ENCODE results near the gene ZNF335.
"Not testable (repeated sequence)": the region's sequence is repeated elsewhere in the genome, so short reads cannot be mapped to it uniquely, and the experiment has no call there.

ZNF335 gene

GRCh38 chr20:45904583-45905504 is 67.2 kb downstream of the ZNF335 start:
- Histone ChIP-seq H2AFZ (ENCODE audit: low read depth) (no peak overlapping the region), H4K20me1 (ENCODE audit: insufficient read depth) (no peaks in the 10 kb centered on the region), H3K36me3 (ENCODE audit: insufficient read depth) (no peaks in the 10 kb centered on the region), H3K79me2 (ENCODE audit: insufficient read depth, low read depth) (no peaks in the 10 kb centered on the region), H3K27me3 (ENCODE audit: insufficient read depth, low read depth) (no peaks in the 10 kb centered on the region), H3K9ac (no peak overlapping the region), H3K27ac (no peak overlapping the region), H3K4me2 (no peak overlapping the region), H3K4me1 (ENCODE audit: low read depth, poor library complexity, severe bottlenecking) (peaks cover 2% of the 10 kb centered on the region), H3K4me3 (IDR thresholded peaks at IDR 0.05; ENCODE audit: insufficient read depth, low read depth, low read length) (no peak overlapping the region)
- no peak for TF ChIP-seq CTCF (conservative IDR thresholded peaks at IDR 0.05; ENCODE audit: low read depth, low read length)

GRCh38 chr20:45902199-45902701 is 69.8 kb downstream of the ZNF335 start:
- no peaks in the 10 kb centered on the region for H3K36me3 ChIP-seq (ENCODE audit: insufficient read depth)
- no peak overlapping the region for H2AFZ ChIP-seq (ENCODE audit: low read depth)
- H3K27me3 ChIP-seq (ENCODE audit: insufficient read depth, low read depth) = no peaks in the 10 kb centered on the region
- H3K4me3 ChIP-seq (IDR thresholded peaks at IDR 0.05; ENCODE audit: insufficient read depth, low read depth, low read length) = no peak overlapping the region
- H3K4me1 ChIP-seq (ENCODE audit: low read depth, poor library complexity, severe bottlenecking) = no peaks in the 10 kb centered on the region
- TF ChIP-seq CTCF (conservative IDR thresholded peaks at IDR 0.05; ENCODE audit: low read depth, low read length) = no peak
- H3K79me2 ChIP-seq (ENCODE audit: insufficient read depth, low read depth) = no peaks in the 10 kb centered on the region
- no peak overlapping the region for H3K27ac ChIP-seq
- H4K20me1 ChIP-seq (ENCODE audit: insufficient read depth) = no peaks in the 10 kb centered on the region
- no peak overlapping the region for H3K9ac ChIP-seq
- no peak overlapping the region for H3K4me2 ChIP-seq

GRCh38 chr20:45901332-45901731 is 70.7 kb downstream of the ZNF335 start:
- H4K20me1 ChIP-seq (ENCODE audit: insufficient read depth); H3K36me3 ChIP-seq (ENCODE audit: insufficient read depth); H3K4me1 ChIP-seq (ENCODE audit: low read depth, poor library complexity, severe bottlenecking); H3K4me2 ChIP-seq; H3K4me3 ChIP-seq (IDR thresholded peaks at IDR 0.05; ENCODE audit: insufficient read depth, low read depth, low read length); H3K27ac ChIP-seq; H3K9ac ChIP-seq; H3K79me2 ChIP-seq (ENCODE audit: insufficient read depth, low read depth); H3K27me3 ChIP-seq (ENCODE audit: insufficient read depth, low read depth); H2AFZ ChIP-seq (ENCODE audit: low read depth): not testable (repeated sequence)

- TF ChIP-seq CTCF (conservative IDR thresholded peaks at IDR 0.05; ENCODE audit: low read depth, low read length) = no peak
- Histone ChIP-seq H2AFZ (ENCODE audit: low read depth) (no peak overlapping the region), H3K9ac (no peak overlapping the region), H3K27ac (no peak overlapping the region), H3K36me3 (ENCODE audit: insufficient read depth) (no peaks in the 10 kb centered on the region), H4K20me1 (ENCODE audit: insufficient read depth) (no peaks in the 10 kb centered on the region), H3K4me2 (no peak overlapping the region), H3K27me3 (ENCODE audit: insufficient read depth, low read depth) (no peaks in the 10 kb centered on the region), H3K4me1 (ENCODE audit: low read depth, poor library complexity, severe bottlenecking) (no peaks in the 10 kb centered on the region), H3K4me3 (IDR thresholded peaks at IDR 0.05; ENCODE audit: insufficient read depth, low read depth, low read length) (no peak overlapping the region), H3K79me2 (ENCODE audit: insufficient read depth, low read depth) (no peaks in the 10 kb centered on the region)
These were observed 72.8 kb downstream of the ZNF335 start for GRCh38 chr20:45899046-45899835.

All from KMS-11 (cell line).